SU-DHL-6 (cell line): ENCODE measurements around the gene MYLK3.

Source experiments
- CTCF ChIP-seq: fragments of 200-600 bp; sonication (generic); IDR thresholded peaks from one replicate; pipeline ENCODE4 v1.5.1; 2017; ENCODE audit warnings: antibody characterized with exemption, mild to moderate bottlenecking, low read length, moderate library complexity; ENCODE audit not compliant: insufficient read depth, poor library complexity, severe bottlenecking
- EZH2phosphoT487 ChIP-seq: fragments of 200-600 bp; sonication (generic), shearing (Covaris generic); conservative IDR thresholded peaks from 2 replicates; pipeline ENCODE4 v1.6.1; 2018; ENCODE audit warnings: mild to moderate bottlenecking, antibody characterized with exemption, low read length, moderate library complexity, mixed read lengths

DNA sequence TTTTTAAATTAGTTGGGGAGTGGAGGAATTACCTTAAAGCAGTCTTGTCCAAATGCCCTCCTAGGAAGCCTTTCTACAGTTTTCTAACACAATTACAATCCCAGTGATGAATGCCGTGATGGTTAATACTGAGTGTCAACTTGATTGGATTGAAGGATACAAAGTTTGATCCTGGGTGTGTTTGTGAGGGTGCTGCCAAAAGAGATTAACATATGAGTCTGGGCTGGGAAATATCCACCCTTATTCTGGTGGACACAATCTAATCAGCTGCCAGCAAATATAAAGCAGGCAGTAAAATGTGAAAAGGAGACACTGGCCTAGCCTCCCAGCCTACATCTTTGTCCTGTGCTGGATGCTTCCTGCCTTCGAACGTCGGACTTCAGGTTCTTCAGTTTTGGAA, 46.5 kb downstream of the MYLK3 start:
- no peak for TF ChIP-seq CTCF
- TF ChIP-seq EZH2phosphoT487, result no peak
